Tibial nerve (tissue), 4 donors: ENCODE measurements around the gene WNT11. TPM values are rescaled to one million over a fixed set of nuclear protein-coding genes. Genes with fewer than 3 reads are reported as not detected.

Experiments used
- DNase-seq, 2 donors: peaks; one replicate each; pipeline ENCODE4 v3.0.0-alpha.2; 2019; ENCODE audit warnings: low spot score in 2 of 2
- H3K27ac ChIP-seq, 4 donors: fragments of 200-600 bp; sonication (generic) in 3 of 4; one replicate each; pipeline ENCODE4 v1.5.1; 2017 to 2019; ENCODE audit warnings: mild to moderate bottlenecking in 1 of 4
- H3K27me3 ChIP-seq, 2 donors: fragments of 200-600 bp; sonication (generic) in 1 of 2; one replicate each; pipeline versions ENCODE4 v1.5.1 to v1.6.0; 2017 to 2019
- H3K36me3 ChIP-seq, 3 donors: fragments of 200-600 bp; sonication (generic); one replicate each; pipeline ENCODE4 v1.5.1; 2018 to 2019
- H3K4me1 ChIP-seq, 4 donors: fragments of 200-600 bp; sonication (generic) in 3 of 4; one replicate each; pipeline ENCODE4 v1.5.1; 2017 to 2019
- H3K4me3 ChIP-seq, 4 donors: fragments of 200-600 bp; sonication (generic) in 3 of 4; one replicate each; pipeline ENCODE4 v1.5.1; 2017 to 2019; ENCODE audit warnings: mild to moderate bottlenecking in 1 of 4, moderate library complexity in 1 of 4
- H3K9me3 ChIP-seq, 4 donors: fragments of 200-600 bp; sonication (generic) in 3 of 4; one replicate each; pipeline ENCODE4 v1.5.1; 2017 to 2019
- CTCF ChIP-seq, 5 experiments: fragments of 200-600 bp in 3 of 5; fragments of 450-650 bp in 2 of 5; sonication (generic) in 3 of 5; IDR thresholded peaks; one replicate each; pipeline ENCODE4 v1.5.1; 2016 to 2019; ENCODE audit warnings: antibody characterized with exemption in 5 of 5, mild to moderate bottlenecking in 3 of 5, moderate library complexity in 2 of 5
- EP300 ChIP-seq, 2 donors: sonication (generic); formaldehyde crosslinking; IDR thresholded peaks; one replicate each; pipeline ENCODE4 v1.6.1; 2017; ENCODE audit warnings: antibody characterized with exemption in 2 of 2, mild to moderate bottlenecking in 1 of 2
- POLR2A ChIP-seq, 2 donors: fragments of 450-650 bp; IDR thresholded peaks; one replicate each; pipeline ENCODE4 v1.6.1; 2017; ENCODE audit warnings: antibody characterized with exemption in 2 of 2, mild to moderate bottlenecking in 2 of 2, moderate library complexity in 2 of 2
- WGBS, 2 donors: methylation state at CpG; one replicate each; pipeline ENCODE4 v1.1.5; 2018; 5-methylcytosine and 5-hydroxymethylcytosine counted together
- total RNA-seq, 4 donors: library from RNA; depleted of rRNA; stranded (reverse); fragments of >200 nt; gene quantifications; one replicate each; pipeline ENCODE4 v1.1.0, GENCODE V29; 2016

WNT11 gene
- total RNA-seq, 4 donors from 2014 or later: 14.2 to 65.7 (median 27.5) TPM

DNA sequence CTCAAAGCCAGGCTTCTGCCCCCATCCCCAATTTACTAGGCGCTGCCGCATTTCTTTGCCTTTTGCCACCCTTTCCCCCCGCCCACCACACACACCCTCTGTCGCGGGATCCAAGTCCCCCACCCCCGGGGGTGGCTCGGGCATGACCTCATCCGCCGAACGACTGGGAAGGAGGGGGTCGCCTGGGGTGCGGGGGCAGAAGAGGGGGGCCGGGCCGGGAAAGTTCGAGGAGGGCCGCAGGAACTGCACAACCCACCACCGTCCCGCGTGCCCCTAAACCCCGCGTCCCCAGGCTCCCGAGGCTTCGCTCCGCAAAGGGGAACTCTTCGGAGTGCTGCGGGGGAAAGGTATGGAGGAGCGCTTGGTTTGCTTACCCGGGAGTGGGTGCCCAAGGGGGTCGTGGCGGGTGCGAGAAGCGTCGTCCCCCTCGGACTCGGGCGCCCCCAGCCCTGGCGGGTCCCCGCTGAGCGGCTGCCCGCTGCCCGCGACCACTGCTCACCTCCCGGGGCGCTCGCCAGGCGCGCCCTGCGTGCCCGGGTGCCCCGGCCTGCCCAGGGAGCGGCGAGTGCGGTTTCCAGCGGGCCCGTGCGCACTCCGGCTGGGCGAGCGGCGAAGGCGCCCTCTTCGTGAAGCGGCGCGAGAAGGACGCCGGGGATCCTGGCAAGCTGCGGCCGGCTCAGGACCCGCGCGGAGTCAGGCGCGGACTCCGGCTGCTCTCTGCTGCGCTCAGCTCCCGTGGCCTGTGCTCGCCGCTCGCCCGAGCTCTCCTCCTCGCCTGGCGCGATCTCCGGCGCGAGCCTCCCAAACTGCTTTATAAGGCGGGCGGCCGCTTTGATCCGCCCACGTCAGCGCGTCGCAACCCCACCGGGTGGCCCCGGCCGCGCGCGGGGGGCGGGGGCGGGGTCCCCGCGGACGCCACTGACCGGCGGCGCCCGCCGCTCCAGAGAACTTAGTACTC is 4.0 kb upstream of the WNT11 start:
- H3K4me3 ChIP-seq: peak overlapping the region; percentile 44 to 68 (median 60)
- TF ChIP-seq POLR2A (IDR thresholded peaks at IDR 0.05) (peak in 1 of 2 donors; percentile 62), CTCF (IDR thresholded peaks at IDR 0.05) (peak in 1 of 5 experiments; percentile 5), EP300 (IDR thresholded peaks at IDR 0.05) (peak in 1 of 2 donors; percentile 75)
- H3K36me3 ChIP-seq: no peaks in the 10 kb centered on the region
- 1% methylated on average over 46 to 47 of the region's 111 CpGs for WGBS, 2 donors
- peak overlapping the region in 2 of 4 donors; percentile 43 to 74 for H3K27ac ChIP-seq
- no peaks in the 10 kb centered on the region for H3K9me3 ChIP-seq
- peak; percentile 63 for DNase-seq
- peaks cover 0 to 53% (median 45%) of the 10 kb centered on the region in 4 donors for H3K4me1 ChIP-seq
- peaks cover 0 to 44% of the 10 kb centered on the region in 2 donors for H3K27me3 ChIP-seq

DNA sequence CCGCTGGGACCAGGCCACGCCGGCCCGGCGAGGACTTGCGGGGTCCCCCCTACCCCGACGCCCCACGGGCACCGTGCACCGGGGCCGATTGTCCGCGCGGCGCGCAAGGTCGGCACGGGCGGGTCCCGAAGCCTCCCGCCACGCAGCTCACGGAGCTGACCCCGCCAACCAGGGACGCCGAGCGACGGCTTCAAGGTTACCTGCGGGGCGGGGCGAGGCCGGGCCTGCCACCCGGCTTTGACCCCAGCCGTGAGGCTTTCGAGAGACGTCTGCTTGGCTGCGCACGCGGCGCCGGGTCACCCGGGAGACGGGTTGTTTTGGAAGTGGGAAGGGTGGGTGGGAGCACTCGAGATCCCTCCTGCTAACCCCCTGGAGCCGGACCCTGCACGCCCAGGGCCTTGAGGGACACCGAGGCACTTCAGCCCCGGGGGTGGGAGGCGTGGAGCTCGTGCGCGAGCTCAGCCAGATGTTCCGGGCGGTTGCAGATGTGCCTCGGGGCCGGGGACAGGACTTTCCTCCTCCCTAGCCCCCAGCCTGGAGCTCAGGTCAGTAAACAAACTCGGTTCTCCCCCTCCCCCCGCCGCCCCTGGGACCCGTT is 3.2 kb upstream of the WNT11 start:
- H3K27me3 ChIP-seq: peaks cover 0 to 47% of the 10 kb centered on the region in 2 donors
- no peak for TF ChIP-seq POLR2A (IDR thresholded peaks at IDR 0.05)
- TF ChIP-seq EP300 (IDR thresholded peaks at IDR 0.05): no peak
- TF ChIP-seq CTCF (IDR thresholded peaks at IDR 0.05): no peak
- peaks cover 0 to 53% (median 45%) of the 10 kb centered on the region in 4 donors for H3K4me1 ChIP-seq
- 0 to 1% methylated on average over 24 to 42 of the region's 61 CpGs for WGBS, 2 donors
- no peak for DNase-seq
- no peaks in the 10 kb centered on the region for H3K9me3 ChIP-seq
- peak overlapping the region in 1 of 4 donors; percentile 74 for H3K27ac ChIP-seq
- peak overlapping the region; percentile 44 to 68 (median 60) for H3K4me3 ChIP-seq
- no peaks in the 10 kb centered on the region for H3K36me3 ChIP-seq

DNA sequence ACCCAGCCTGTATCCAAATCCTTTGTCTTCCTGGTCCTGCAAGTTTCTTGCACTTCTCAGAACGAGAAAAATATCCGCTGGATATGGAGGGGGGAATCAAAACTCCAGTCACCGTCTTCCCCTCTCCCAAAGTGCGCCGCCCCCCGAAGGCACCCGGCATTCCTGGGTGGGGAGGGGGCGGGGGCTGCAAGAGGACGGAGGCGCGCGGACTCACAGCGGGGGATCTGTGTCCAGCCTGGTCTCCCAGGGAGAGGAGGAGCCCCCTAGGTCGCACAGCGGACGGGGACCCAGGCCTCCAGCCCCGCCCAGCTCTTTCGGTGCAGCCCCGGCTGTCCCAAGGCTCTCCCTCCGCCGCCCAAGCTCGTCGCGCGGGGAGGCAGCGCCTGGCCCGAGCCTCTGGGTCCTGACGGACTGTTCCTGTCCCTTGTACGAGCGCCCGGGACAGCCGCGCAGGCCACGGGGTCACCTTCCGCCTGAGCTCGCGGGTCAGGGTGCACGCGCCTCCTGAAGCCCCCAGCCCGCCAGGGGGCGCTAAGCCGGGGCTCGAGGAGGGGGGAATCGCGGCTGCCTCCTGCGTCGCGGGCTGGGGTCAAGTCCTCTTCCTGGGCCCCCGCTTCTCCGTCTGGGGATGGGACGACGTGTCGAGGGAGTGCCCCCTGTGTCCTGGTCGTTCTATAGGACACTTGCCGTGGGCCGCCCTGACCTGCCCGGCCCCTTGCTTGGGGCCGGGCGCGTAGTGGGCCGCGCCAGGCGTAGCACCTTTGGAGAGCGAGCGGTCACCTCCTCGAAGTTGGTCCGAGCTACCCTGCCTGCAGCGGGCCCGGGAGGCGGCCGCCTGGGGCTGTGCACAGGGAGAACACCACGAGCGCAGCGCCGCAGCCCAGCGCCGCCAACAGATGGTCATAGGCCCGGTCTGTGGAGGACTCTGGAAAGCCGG is 2.4 kb upstream of the WNT11 start:
- peak; percentile 44 to 56 for DNase-seq
- H3K4me3 ChIP-seq: peak overlapping the region; percentile 44 to 68 (median 60)
- TF ChIP-seq POLR2A (IDR thresholded peaks at IDR 0.05): no peak
- peak in 1 of 2 donors; percentile 43 for TF ChIP-seq EP300 (IDR thresholded peaks at IDR 0.05)
- TF ChIP-seq CTCF (IDR thresholded peaks at IDR 0.05): peak; percentile 81 to 94 (median 81)
- no peaks in the 10 kb centered on the region for H3K36me3 ChIP-seq
- H3K4me1 ChIP-seq: peaks cover 0 to 53% (median 45%) of the 10 kb centered on the region in 4 donors
- H3K27me3 ChIP-seq: peaks cover 0 to 55% of the 10 kb centered on the region in 2 donors
- H3K9me3 ChIP-seq: no peaks in the 10 kb centered on the region
- peak overlapping the region in 1 of 4 donors; percentile 74 for H3K27ac ChIP-seq
- 0 to 1% methylated on average over 26 to 30 of the region's 79 CpGs for WGBS, 2 donors

DNA sequence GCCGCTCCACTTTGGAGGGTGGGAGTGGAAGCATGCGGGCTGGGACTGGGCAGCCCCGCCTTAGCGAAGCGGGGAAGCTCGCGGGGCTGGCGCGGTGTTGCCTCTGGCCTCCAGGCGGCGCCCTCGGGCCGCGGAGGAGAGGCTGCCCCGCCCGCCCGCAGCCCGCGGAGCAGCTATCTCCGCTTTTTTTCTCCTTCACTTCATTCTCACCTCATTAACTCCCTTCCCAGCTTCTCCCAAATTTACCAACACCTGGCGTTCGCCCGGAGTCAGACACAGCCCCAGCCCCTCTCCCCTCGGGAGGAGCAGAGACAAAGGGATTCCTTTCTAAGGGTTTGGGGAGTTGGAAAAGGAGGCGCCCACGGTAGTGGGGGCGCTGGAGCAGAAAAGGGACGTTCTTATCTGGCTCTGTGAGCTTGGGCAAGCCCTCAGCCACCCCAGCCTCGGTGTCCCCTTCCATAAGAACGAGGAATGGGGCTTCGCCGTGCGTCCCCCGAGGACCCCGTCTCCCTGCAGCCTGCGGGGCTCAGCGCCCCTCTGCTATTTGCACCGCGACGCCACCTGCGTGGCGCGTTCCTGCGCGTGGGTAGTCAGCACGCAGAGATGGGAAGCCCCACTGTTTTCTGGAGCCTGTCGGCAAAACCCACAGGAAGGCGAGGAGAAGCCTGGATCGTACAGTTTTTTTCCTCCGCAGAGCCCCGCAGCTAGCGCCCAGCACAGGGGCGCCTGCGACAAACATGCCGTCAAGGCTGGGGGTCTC is 1.5 kb upstream of the WNT11 start:
- peak; percentile 67 to 68 for DNase-seq
- Histone ChIP-seq H3K36me3 (no peaks in the 10 kb centered on the region), H3K27me3 (peaks cover 0 to 56% of the 10 kb centered on the region in 2 donors), H3K4me3 (peak overlapping the region; percentile 44 to 68 (median 60)), H3K9me3 (no peaks in the 10 kb centered on the region), H3K4me1 (peaks cover 0 to 53% (median 45%) of the 10 kb centered on the region in 4 donors), H3K27ac (no peak overlapping the region)
- WGBS, 2 donors: 1% methylated on average over 51 to 55 of the region's 55 CpGs
- no peak for TF ChIP-seq POLR2A (IDR thresholded peaks at IDR 0.05)
- TF ChIP-seq EP300 (IDR thresholded peaks at IDR 0.05): no peak
- peak; percentile 96 to 98 (median 97) for TF ChIP-seq CTCF (IDR thresholded peaks at IDR 0.05)
